Neural progenitor cell (in vitro differentiated cells): ENCODE results near the gene RSPH1.

Source experiments
- EZH2 ChIP-seq: fragments of 200-600 bp; sonication (generic); IDR thresholded peaks from 2 replicates; pipeline ENCODE4 v1.6.1; 2017; ENCODE audit warnings: antibody characterized with exemption, mild to moderate bottlenecking, moderate library complexity
- EZH2phosphoT487 ChIP-seq: fragments of 200-600 bp; sonication (generic); IDR thresholded peaks from 2 replicates; pipeline ENCODE4 v1.6.1; 2017; ENCODE audit warnings: antibody characterized with exemption
- TF ChIP-seq, protein P1 (sequence below): fragments of 200-600 bp; sonication (generic); IDR thresholded peaks from 2 replicates; pipeline ENCODE4 v1.5.1; 2017; ENCODE audit warnings: antibody characterized with exemption, mild to moderate bottlenecking

DNA sequence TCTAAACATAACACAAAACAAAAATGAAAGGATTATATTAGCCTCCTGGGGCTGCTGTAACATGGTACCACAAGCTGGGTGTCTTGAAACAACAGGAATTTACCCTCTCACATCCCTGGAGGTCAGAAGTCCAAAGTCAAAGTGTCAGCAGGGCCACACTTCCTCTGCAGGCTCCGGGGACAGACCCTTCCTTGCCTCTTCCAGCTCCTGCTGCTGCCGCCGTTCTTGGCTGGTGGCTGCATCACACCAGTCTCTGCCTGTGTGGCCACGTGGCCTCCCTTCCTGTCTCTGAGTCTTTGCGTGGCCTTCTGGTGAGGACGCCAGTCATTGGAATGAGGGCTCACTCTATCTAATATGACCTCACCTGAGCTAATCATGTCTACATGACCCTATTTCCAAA lies 25.8 kb upstream of the RSPH1 start:
- TF ChIP-seq, protein P1, sequence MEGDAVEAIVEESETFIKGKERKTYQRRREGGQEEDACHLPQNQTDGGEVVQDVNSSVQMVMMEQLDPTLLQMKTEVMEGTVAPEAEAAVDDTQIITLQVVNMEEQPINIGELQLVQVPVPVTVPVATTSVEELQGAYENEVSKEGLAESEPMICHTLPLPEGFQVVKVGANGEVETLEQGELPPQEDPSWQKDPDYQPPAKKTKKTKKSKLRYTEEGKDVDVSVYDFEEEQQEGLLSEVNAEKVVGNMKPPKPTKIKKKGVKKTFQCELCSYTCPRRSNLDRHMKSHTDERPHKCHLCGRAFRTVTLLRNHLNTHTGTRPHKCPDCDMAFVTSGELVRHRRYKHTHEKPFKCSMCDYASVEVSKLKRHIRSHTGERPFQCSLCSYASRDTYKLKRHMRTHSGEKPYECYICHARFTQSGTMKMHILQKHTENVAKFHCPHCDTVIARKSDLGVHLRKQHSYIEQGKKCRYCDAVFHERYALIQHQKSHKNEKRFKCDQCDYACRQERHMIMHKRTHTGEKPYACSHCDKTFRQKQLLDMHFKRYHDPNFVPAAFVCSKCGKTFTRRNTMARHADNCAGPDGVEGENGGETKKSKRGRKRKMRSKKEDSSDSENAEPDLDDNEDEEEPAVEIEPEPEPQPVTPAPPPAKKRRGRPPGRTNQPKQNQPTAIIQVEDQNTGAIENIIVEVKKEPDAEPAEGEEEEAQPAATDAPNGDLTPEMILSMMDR, result no peak
- TF ChIP-seq EZH2phosphoT487, result no peak
- TF ChIP-seq EZH2, result no peak
